Activated naive CD8-positive, alpha-beta T cell treated with anti-CD3 and anti-CD28 coated beads, Interleukin-2, amount 10 ng/mL, durations not matched to agents 7 days and 5 days (primary cell): ENCODE results near the gene PERP. TPM values are rescaled to one million over a fixed set of nuclear protein-coding genes. Genes with fewer than 3 reads are reported as not detected.

Experiments used
- ATAC-seq: fragments of 150-1000 bp; cut with Tn5 transposase; one replicate; pipeline ENCODE4 v1.10.0; 2021; ENCODE audit warnings: low read depth, moderate library complexity
- POLR2A ChIA-PET: fragments of 350-600 bp; sonication (Branson Sonifier 250); formaldehyde crosslinking; loops from one replicate; lab custom pipeline; 2021; ENCODE audit warnings: antibody characterized with exemption; lab: Charles Lee
- DNase-seq: peaks from one replicate; pipeline ENCODE4 v3.0.0; 2021
- H3K27ac Mint-ChIP-seq: one replicate; pipeline ENCODE4 v1.8.0; 2022; ENCODE audit warnings: mild to moderate bottlenecking, mixed read lengths
- H3K27me3 Mint-ChIP-seq: one replicate; pipeline ENCODE4 v1.8.0; 2022; ENCODE audit warnings: mild to moderate bottlenecking, moderate library complexity, mixed read lengths
- H3K36me3 Mint-ChIP-seq: one replicate; pipeline ENCODE4 v1.8.0; 2021; ENCODE audit warnings: mild to moderate bottlenecking, mixed read lengths
- H3K4me1 Mint-ChIP-seq: one replicate; pipeline ENCODE4 v1.8.0; 2021; ENCODE audit warnings: mixed read lengths
- H3K4me3 Mint-ChIP-seq: one replicate; pipeline ENCODE4 v1.8.0; 2022; ENCODE audit warnings: mild to moderate bottlenecking, moderate library complexity, mixed read lengths
- H3K9me3 Mint-ChIP-seq: one replicate; pipeline ENCODE4 v1.8.0; 2021; ENCODE audit warnings: mixed read lengths
- total RNA-seq, 2 experiments: library from RNA; stranded (reverse); gene quantifications; one replicate each; pipeline ENCODE4 v1.2.3, GENCODE V29; 2021

Gene PERP
- total RNA-seq, 2 experiments from 2014 or later: 3.2 to 3.9 TPM

DNA sequence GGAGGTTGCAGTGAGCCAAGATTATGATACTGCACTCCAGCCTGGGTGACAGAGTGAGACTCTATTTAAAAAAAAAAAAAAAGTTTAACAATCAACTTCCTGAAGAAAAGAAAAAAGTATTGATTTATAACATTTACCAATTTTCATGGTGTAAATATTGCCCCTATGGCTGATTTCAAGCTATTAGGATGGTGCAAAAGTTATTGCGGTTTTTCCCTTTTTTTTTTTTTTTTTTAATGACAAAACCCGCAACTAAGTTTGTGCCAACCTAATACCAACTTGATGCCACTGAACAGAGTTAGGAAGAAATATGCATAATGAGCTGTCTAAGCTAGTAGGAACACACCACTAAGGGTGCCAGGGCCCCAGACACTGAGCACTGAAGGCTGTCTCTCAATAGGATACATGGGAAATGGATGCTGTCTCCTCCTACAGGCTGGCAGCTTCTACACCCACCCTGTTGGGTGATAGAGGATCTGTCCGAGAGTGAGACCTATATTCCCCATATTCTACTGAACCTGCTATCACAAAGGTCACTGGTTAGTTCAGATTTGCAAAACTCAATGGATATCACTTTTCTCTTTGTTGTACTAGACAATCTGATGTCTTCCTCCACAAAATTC, 6.5 kb upstream of the PERP start:
- Mint-ChIP-seq H3K36me3 (no peaks in the 10 kb centered on the region), H3K27me3 (peaks cover 30% of the 10 kb centered on the region), H3K4me3 (no peak overlapping the region), H3K9me3 (no peaks in the 10 kb centered on the region), H3K4me1 (peaks cover 9% of the 10 kb centered on the region), H3K27ac (no peak overlapping the region)
- DNase-seq (no peak), ATAC-seq (no peak)
- POLR2A ChIA-PET: no interaction called here

DNA sequence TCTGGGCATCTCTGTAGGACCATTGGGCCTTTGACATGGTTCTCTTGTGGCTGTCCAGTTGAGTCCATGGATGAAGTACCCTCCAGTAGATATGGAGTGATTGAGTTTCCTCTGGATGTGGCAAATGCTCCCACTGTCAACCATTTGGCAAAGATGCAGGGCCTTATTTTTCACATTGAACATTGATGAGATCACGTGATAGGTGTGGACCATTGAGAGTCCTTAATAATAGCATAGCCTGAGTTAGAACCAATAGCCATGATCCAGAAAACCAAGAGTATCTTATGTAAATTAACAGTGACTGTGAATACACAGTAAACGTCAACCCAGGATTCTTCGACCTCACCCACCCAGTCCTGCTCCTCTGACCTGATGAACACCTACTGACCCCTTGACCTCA, 3.0 kb upstream of the PERP start:
- H3K4me1 Mint-ChIP-seq: peaks cover 17% of the 10 kb centered on the region
- H3K4me3 Mint-ChIP-seq: no peak overlapping the region
- no peaks in the 10 kb centered on the region for H3K36me3 Mint-ChIP-seq
- ATAC-seq: no peak
- no peak overlapping the region for H3K27ac Mint-ChIP-seq
- no peaks in the 10 kb centered on the region for H3K9me3 Mint-ChIP-seq
- peaks cover 42% of the 10 kb centered on the region for H3K27me3 Mint-ChIP-seq
- DNase-seq: no peak
- POLR2A ChIA-PET: no interaction called here

DNA sequence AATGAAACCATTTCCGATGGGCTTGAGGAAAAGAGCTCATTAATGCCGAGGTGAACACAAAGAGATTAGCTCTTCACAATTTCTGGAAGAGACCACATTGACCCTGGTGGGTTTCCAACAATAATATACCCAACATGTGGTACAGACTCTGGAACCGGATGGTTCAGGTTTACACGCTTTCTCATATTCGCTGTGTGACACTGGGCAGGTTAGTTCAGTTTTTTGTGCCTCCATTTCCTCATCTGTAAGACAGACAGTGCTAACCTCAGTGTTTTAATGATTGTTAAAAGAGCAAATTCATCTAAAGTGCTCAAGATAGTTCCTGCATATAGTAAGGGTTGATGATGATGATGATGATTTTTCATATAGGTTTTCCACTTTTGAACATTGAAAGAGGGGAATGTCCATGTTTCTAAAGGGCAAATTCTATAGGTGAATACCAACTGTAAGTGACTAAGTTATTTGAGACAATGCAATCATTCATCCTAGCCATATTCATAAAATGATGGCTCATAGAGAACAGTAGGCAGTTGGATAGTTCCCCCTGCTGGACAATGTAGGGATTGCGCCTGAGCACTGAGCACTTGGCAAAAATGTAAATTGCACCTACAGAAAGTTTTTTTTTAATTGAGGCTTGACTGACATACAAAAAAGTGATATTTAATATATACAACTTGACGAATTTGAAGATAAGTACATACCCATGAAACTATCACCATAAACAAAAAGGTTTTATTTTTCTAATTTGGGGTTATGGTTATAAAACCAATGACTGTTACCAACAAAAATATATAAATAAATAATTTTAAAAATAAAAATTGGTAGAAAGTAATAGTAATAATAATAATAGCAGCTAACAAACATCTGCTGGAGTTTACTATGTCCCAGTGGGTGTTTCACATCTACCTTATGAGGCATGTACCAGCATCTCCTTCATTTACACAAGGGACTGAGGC, 2.1 kb upstream of the PERP start:
- Mint-ChIP-seq H3K27ac (no peak overlapping the region), H3K4me3 (no peak overlapping the region), H3K36me3 (no peaks in the 10 kb centered on the region), H3K27me3 (peaks cover 34% of the 10 kb centered on the region), H3K9me3 (no peaks in the 10 kb centered on the region), H3K4me1 (peaks cover 17% of the 10 kb centered on the region)
- ATAC-seq (no peak), DNase-seq (peak; percentile 71)
- POLR2A ChIA-PET: no interaction called here

DNA sequence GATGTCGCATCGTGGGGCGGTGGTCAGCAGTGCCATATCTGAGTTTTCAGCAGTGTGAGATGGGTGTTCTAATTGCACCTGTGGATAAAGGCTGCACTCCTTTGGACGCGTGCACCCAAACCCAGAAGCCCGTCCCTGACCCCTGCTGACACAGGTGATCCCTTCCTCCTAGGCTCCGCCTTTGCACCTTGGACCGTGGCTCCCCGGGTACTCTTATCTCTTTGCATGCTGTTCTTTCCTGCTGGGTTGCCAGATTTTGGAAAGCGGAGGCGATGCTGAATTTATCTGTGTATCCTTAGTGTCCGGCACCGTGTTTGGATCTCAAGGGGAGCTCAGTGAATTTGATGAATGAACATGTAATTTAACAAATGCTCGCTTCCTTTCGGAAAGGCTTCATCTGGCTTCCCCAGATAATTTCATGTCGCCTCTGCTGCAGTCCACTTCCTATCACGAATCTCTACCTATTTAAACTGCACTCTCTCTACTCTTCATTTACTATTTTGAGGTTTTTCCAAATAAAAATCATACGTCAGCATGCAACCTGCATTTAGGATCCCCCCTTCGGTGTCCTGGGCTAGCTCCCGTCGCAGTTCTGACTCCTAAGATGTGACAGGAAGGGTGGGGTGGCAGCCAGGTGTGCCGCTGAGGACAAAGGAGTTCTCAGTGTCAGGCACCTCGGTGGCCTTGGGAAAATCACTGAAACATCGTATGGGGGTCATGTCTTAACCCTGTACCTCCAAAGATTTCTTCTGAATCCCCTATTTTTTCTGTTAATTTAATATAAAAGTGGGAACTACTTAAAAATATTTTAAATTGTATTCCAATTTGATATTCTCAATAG, 753 bp upstream of the PERP start:
- Mint-ChIP-seq H3K27me3 (peaks cover 33% of the 10 kb centered on the region), H3K36me3 (no peaks in the 10 kb centered on the region), H3K27ac (peak overlapping the region; percentile 61), H3K4me1 (peaks cover 17% of the 10 kb centered on the region), H3K9me3 (no peaks in the 10 kb centered on the region), H3K4me3 (peak overlapping the region; percentile 85)
- no peak for DNase-seq
- POLR2A ChIA-PET: no interaction called here
- peak; percentile 43 for ATAC-seq

DNA sequence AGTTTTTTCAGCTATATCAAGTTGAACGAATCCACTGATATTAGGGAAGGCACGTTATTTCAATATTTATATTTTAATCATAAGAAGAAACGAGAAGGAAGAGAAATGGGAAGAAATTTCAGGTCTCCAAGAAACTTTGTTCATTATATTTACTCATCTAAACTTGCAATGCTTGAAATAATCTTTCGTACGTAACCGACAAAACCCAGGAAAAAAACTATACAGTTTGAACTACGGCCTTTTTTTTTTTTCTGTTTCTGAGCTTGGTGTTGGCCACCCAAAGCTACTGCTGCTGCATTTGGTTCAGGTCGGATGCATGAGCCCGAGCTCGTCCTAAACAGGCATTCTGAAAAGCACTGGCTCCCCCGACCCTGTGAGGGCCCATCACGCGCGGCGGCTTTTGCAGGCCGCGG, 548 bp downstream of the PERP start:
- Mint-ChIP-seq H3K27me3 (peaks cover 33% of the 10 kb centered on the region), H3K4me1 (peaks cover 17% of the 10 kb centered on the region), H3K4me3 (peak overlapping the region; percentile 90), H3K36me3 (no peaks in the 10 kb centered on the region), H3K9me3 (no peaks in the 10 kb centered on the region), H3K27ac (no peak overlapping the region)
- POLR2A ChIA-PET: interaction anchor here (0.7 kb wide), 1 partner anchor 303 kb away, joined by 3 read pairs; no protein-coding TSS in a partner anchor
- DNase-seq: no peak
- no peak for ATAC-seq

DNA sequence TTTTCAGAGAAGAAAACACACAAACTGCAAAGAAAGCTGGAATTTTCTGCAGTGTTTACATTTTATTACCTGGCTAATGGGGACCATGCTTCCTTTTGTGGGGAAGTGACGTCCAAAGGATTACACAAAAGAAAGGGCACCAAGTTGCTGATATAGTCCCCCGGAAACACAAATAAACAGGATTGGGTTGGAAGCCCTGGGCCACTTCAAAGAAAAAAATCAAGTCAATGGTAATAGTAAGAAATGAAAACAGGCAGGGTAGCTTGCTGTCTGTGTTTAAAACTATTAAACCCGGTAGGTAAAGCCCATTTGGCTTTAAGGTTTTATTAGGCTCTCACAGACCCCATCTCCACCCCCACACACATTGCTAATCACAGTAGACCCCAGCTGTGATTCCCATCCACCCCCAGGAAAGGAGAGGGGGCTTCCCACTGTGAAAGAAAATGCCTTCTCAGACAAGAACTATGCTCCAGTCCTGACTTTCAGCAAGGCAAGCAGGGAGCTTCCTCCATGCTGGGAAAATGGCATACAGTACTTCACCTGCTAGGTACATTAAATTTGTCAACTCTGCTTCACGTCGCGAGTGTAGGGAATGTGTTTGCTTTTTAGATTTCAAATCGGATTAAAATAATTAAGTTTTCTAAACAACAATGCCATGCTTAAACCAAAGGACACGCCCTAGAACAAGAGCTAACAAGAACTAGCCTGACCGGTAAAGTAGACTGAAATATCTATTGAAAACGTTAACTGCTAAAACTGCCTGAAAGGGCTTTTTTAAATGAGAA, 1.1 kb downstream of the PERP start:
- DNase-seq: no peak
- H3K4me1 Mint-ChIP-seq: peaks cover 17% of the 10 kb centered on the region
- peak overlapping the region; percentile 90 for H3K4me3 Mint-ChIP-seq
- no peaks in the 10 kb centered on the region for H3K9me3 Mint-ChIP-seq
- H3K27ac Mint-ChIP-seq: no peak overlapping the region
- peaks cover 35% of the 10 kb centered on the region for H3K27me3 Mint-ChIP-seq
- ATAC-seq: no peak
- POLR2A ChIA-PET: interaction anchor here (0.7 kb wide), 1 partner anchor 303 kb away, joined by 3 read pairs; no protein-coding TSS in a partner anchor
- H3K36me3 Mint-ChIP-seq: no peaks in the 10 kb centered on the region

DNA sequence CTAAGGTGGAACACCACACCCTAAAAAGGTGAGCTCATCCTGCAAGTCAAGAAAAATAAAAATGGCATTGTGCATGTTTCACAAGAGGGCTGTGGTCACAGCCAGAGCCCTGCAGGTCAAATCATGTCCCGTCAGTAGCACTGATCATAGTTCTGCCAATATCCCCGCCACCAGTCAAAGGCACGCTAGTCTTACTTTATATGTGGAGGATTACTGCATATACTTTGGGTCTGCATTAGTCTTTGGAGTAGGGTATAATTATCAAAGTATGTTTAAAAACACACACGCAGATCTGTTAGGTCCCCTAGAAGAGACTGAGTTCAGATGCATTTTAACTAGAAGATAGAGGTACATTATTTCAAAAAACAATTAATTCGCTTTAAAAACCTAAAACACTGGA, 1.8 kb downstream of the PERP start:
- POLR2A ChIA-PET: no interaction called here
- DNase-seq: no peak
- peaks cover 17% of the 10 kb centered on the region for H3K4me1 Mint-ChIP-seq
- H3K27me3 Mint-ChIP-seq: peaks cover 30% of the 10 kb centered on the region
- no peak for ATAC-seq
- no peaks in the 10 kb centered on the region for H3K36me3 Mint-ChIP-seq
- H3K4me3 Mint-ChIP-seq: no peak overlapping the region
- no peak overlapping the region for H3K27ac Mint-ChIP-seq
- H3K9me3 Mint-ChIP-seq: no peaks in the 10 kb centered on the region

DNA sequence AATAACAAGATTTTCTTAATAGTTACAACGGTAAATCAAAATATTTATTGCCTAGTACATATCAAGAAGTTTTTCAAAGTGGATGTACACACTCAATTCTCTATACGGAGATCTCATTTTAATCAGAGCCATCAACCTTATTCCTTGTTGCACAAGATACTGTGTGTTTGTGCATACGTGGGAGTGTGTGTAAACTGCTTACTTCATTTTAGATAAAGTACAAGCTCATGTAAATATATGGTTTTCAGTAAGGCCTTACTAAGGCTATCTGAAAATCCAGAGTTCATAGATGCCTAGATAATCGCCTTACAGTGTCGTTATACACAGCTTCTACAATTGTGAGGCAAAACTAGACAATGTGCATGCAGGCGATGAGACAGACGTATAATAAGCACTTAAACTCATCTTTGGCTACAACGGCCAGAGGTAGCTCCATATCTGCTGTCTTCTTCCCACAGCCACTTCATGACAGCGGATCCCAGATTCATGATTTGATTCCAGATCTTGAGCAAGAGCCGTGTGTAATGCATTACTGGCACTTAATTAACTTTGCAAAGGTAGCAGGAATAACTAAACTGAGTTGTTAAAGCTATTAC, 2.5 kb downstream of the PERP start:
- Mint-ChIP-seq H3K4me3 (no peak overlapping the region), H3K27me3 (peaks cover 35% of the 10 kb centered on the region), H3K4me1 (peaks cover 17% of the 10 kb centered on the region), H3K9me3 (no peaks in the 10 kb centered on the region), H3K36me3 (no peaks in the 10 kb centered on the region), H3K27ac (no peak overlapping the region)
- DNase-seq (no peak), ATAC-seq (no peak)
- POLR2A ChIA-PET: no interaction called here

DNA sequence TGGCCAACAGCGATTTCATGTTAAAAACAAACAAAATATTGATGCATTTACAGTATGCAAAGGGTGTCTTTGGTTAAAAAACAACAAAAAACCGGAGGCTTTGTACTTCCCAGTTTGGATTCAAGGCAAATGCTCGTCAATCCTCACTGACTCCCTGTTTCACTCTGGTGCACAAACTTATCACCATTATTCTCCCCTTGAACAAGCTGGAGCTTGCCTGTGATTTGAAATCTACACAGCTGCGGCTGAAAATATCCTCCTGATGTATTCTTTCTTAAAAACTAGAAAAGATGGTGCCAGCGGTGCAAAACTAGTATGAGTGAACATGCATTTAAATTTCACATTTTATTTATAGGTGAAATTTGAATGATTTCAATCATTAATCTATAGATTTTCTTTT, 3.3 kb downstream of the PERP start:
- Mint-ChIP-seq H3K4me1 (peaks cover 14% of the 10 kb centered on the region), H3K27ac (no peak overlapping the region), H3K9me3 (no peaks in the 10 kb centered on the region), H3K36me3 (no peaks in the 10 kb centered on the region), H3K27me3 (peaks cover 33% of the 10 kb centered on the region), H3K4me3 (no peak overlapping the region)
- ATAC-seq (no peak), DNase-seq (no peak)
- POLR2A ChIA-PET: no interaction called here

DNA sequence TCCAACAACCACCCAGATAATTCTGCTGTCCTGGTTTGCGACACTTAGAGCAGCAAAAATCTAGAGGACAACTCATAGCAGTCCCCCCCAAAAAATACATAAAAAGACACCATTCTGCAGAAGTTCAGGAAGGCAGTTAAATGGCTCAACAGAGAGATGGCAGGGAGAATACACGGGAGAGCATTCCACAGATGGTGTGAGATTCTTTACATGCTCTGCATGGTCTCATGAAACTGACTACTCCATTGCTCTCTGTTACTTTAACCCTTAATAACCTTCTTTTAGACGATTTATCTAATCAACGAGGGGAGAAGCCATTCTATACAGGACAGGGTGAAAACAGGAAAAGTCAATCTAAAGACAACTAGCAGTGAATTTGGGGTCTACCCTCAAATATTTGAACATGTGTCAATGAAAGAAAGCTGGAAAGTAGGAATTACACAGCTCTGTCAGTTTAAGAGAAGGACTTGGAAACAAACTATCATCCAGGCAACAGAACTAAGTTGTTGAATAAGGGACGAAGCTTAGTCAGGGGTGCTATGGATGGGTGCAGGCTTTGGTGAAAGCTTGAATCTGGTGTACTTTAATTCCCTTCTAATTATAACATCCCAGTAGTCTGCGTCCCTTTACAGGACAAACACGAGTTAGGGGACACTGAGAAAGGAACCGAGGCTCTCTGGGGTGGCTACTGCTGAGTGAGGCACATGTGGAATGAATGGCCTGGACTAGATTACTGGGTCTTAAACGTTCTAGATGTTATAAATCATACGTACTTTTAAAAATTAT, 5.1 kb downstream of the PERP start:
- POLR2A ChIA-PET: no interaction called here
- H3K36me3 Mint-ChIP-seq: no peaks in the 10 kb centered on the region
- no peak for DNase-seq
- peaks cover 7% of the 10 kb centered on the region for H3K4me1 Mint-ChIP-seq
- H3K27ac Mint-ChIP-seq: no peak overlapping the region
- H3K4me3 Mint-ChIP-seq: no peak overlapping the region
- ATAC-seq: no peak
- no peaks in the 10 kb centered on the region for H3K9me3 Mint-ChIP-seq
- H3K27me3 Mint-ChIP-seq: peaks cover 30% of the 10 kb centered on the region

DNA sequence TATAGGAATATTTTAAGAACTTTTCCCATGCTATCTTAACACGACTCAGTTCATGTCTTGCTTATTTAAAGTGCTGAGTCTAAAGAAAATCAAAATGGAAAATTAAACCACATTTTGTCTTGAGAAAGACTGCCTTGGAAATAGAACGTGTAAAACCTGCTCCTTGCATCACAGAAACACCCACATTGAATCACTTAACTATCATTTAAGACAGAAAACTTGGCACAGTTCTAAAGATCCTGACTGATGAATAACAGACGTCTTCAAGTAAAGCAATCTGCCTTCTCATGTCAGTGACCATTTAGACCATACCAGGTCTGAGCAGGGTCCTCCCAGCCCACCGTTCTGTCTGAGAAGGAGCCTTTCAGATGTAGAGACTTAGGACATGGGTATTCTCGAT, 7.4 kb downstream of the PERP start:
- H3K4me1 Mint-ChIP-seq: no peaks in the 10 kb centered on the region
- H3K36me3 Mint-ChIP-seq: peaks cover 2% of the 10 kb centered on the region
- H3K27me3 Mint-ChIP-seq: peaks cover 21% of the 10 kb centered on the region
- H3K9me3 Mint-ChIP-seq: no peaks in the 10 kb centered on the region
- POLR2A ChIA-PET: no interaction called here
- H3K27ac Mint-ChIP-seq: no peak overlapping the region
- H3K4me3 Mint-ChIP-seq: no peak overlapping the region
- DNase-seq (no peak), ATAC-seq (no peak)

DNA sequence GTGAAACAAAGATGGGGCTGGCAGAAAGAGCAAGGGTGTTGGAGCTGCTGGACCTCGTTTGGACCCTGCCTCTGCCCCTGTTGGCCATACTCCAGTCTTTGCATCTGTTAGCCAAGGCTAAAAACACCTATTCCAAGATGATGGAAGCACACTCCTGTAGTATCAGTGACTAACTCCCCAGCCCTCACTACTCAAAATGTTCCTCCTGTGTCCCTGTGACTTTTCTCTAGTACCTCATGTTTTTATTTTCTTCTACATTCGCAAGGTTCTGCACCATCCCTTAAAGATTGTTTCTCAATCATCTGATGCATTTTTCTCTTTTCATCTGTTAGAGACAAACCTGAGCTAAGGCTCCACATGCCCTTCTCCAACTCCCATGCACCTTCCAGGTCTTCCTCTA, 8.9 kb downstream of the PERP start:
- Mint-ChIP-seq H3K36me3 (peaks cover 2% of the 10 kb centered on the region), H3K4me1 (no peaks in the 10 kb centered on the region), H3K27ac (no peak overlapping the region), H3K4me3 (no peak overlapping the region), H3K9me3 (no peaks in the 10 kb centered on the region), H3K27me3 (peaks cover 18% of the 10 kb centered on the region)
- DNase-seq (no peak), ATAC-seq (no peak)
- POLR2A ChIA-PET: no interaction called here
